GM12892 (cell line): ENCODE results near the gene TMEM218.

Experiments
- POLR2AphosphoS5 ChIP-seq: IDR thresholded peaks from 2 replicates; pipeline ENCODE4 v1.6.1; 2011; ENCODE audit warnings: low read depth, low read length, control low read depth
- TAF1 ChIP-seq: IDR thresholded peaks from 2 replicates; pipeline ENCODE4 v1.6.1; 2011; ENCODE audit warnings: low read depth, mild to moderate bottlenecking, control low read depth, low read length, borderline replicate concordance

DNA sequence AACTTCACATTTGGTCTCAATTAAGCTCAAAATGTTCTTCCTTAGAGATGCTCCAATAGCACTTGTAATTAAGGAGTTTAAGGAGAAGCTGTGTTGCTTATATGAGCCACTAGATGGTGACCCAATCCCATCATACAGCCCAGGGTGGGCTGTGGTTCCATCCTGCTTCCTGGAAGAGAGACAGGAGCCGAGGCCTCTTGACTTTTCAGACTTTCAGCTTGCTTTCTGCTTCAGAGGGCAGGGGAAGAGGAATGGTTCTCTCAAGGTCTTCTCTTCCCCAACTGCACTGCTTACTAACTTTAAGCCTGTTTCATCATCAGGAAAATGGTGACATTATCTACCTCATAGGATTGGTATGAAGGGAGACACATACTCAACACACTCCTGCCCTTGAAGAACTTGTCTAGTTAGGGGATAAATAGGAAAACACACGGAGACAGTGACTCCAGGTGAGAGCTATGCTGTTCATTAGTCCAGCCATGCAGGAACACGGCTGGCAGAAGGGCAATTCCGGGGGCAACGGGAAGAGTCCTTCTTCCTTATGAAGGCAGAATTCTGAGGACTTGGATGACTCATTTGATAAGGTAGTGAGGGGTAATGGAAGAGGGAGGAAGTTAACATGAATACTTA lies 20.1 kb downstream of the TMEM218 start:
- TF ChIP-seq TAF1 (no peak), POLR2AphosphoS5 (no peak)
